GM10266 (cell line): ENCODE results near the gene SLC16A11.

Source experiments
- DNase-seq: peaks from one replicate; pipeline ENCODE4 v3.0.0; 2012; ENCODE audit errors: extremely low spot score
- CTCF ChIP-seq: IDR thresholded peaks from 2 replicates; pipeline ENCODE4 v1.5.1; 2012; ENCODE audit warnings: mild to moderate bottlenecking, low read depth; ENCODE audit not compliant: control insufficient read depth, insufficient read depth; ENCODE audit errors: missing control alignments

The SLC16A11 gene

DNA sequence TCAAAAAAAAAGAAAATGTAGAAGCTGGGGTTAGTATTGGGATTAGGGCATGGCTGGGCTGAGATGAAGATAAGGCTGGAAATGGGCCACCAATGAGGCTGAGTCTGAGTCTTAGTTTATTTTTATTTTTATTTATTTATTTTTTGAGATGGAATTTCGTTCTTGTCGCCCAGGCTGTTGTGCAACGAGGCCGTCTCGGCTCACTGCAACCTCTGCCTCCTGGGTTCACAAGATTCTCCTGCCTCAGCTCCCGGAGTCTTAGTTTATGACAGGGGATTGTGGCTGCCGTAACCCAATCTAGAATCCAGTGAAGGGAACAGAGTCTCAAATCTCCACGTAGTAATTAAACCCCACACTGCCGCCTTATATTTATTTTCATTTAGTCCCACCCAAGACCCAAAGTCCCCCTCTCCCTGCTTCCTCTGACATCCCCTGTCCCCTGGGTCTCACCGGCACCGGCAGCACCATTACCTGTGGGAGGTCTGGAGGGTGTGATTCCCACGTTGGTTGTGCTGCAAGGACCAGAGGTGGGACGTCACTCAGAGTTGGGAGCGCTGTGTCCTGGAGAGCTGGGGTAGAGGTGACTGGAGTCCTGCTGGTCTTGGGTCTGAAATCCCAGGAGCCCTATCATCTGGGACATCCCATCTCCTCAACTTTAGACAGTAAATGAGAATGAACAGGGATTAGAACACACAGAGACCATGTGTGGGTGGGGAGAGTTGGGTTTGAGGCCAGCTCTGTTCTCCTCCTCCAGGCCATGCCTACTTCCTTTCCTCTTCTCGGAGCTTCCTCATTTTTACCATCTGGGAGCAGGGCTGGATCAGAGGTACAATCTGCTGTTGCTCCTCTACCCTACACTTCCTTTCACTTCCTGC, 35.9 kb upstream of the SLC16A11 start, which contains the start of gene CLEC10A:
Gene CLEC10A, minus strand, starts transcription at position 671 of the 875 bp plus-strand sequence. CDS start 1,439 bp downstream, outside the sequence.
- DNase-seq, result no peak
- TF ChIP-seq CTCF, result no peak

DNA sequence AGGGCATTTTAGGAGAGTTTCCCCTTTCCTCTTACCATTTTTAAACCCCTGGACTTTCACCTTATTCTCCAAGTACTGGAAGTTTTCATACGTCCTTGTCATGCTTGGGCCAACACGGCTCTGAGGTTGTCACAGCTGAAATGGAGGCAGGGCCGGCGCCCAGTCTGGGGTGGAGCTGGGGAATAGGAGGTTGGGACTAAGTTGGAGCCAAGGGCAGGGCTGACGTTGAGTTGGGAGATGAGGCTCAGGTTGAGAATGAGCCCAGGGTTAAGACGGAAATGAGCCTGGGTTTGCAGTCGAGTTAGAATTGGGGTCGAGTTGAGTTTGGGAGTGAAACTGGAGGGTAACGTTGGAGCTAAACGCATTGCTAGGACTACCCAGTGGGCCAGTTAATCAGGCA, 34.8 kb upstream of the SLC16A11 start:
- no peak for TF ChIP-seq CTCF
- DNase-seq, result no peak

- no peak for TF ChIP-seq CTCF
Observed at GRCh38 chr17:7077911-7078546, 34.1 kb upstream of the SLC16A11 start.

GRCh38 chr17:7074931-7075330, 31.0 kb upstream of the SLC16A11 start:
- no peak for TF ChIP-seq CTCF

More at GRCh38 chr17:7077911-7078546, 34.1 kb upstream of the SLC16A11 start:
- DNase-seq, result no peak

DNA sequence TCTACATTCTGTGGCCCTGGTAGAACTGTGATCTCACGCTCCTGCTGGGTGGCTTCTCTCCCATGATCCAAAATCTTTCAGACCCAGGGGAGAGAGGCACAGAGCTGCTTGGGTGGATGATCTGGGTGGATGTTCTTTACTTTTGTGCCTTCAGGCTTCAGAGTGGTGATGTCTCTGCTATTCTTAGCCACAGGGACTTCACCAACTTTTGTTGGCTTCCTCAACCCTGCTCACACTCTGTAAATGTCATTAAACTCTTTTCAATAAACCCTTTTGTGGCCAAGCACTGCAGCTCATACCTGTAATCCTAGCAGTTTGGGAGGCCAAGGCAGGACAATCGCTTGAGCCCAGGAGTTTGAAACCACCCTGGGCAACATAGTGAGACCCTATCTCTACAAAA, 28.5 kb upstream of the SLC16A11 start:
- no peak for TF ChIP-seq CTCF

More at GRCh38 chr17:7074931-7075330, 31.0 kb upstream of the SLC16A11 start:
- no peak for DNase-seq

DNA sequence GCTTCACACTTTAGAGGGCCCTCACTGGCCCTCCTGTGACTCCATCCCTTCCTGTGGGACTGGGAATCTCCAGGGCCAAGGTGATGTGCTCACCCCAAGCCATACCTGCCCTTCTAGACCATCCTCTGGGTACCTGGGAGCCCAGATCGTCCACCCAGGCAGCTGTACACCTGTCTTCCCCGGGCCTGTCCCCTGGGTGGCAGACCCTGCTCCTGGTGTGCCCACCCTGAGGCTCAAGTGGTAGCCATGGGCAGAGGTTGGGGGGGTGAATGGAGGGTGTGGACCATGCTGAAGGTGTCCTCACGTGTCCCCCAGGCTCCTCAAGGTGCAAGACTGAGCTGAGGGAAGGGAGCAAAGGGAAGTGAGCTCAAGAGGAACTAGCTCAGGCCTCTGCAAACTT, 26.8 kb upstream of the SLC16A11 start:
- DNase-seq, result no peak
- no peak for TF ChIP-seq CTCF

More for the DNA sequence above, 28.5 kb upstream of the SLC16A11 start:
- DNase-seq, result no peak

DNA sequence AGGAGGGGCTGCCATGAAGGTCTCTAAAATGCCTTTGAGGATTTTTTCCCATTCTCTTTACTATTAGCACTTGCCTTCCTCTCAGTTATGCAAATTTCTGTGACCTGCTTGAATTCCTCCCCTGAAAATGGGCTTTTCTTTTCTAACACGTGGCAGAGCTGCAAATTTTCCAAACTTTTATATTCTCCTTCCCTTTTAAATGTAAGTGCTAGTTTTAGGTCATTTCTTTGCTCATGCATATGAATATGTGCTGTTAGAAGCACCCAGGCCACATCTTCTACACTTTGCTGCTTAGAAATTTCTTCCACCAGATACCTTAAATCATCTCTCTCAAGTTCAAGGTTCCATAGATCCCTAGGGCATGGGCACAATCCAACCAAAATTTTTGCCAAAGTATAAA, 24.4 kb upstream of the SLC16A11 start:
- no peak for TF ChIP-seq CTCF
- DNase-seq, result no peak
